ENCODE data around the gene RGS8. TPM values are rescaled to one million over a fixed set of nuclear protein-coding genes. Genes with fewer than 3 reads are reported as not detected.

RGS8 gene
- total RNA-seq, 4 donors from 2014 or later = not detected

DNA sequence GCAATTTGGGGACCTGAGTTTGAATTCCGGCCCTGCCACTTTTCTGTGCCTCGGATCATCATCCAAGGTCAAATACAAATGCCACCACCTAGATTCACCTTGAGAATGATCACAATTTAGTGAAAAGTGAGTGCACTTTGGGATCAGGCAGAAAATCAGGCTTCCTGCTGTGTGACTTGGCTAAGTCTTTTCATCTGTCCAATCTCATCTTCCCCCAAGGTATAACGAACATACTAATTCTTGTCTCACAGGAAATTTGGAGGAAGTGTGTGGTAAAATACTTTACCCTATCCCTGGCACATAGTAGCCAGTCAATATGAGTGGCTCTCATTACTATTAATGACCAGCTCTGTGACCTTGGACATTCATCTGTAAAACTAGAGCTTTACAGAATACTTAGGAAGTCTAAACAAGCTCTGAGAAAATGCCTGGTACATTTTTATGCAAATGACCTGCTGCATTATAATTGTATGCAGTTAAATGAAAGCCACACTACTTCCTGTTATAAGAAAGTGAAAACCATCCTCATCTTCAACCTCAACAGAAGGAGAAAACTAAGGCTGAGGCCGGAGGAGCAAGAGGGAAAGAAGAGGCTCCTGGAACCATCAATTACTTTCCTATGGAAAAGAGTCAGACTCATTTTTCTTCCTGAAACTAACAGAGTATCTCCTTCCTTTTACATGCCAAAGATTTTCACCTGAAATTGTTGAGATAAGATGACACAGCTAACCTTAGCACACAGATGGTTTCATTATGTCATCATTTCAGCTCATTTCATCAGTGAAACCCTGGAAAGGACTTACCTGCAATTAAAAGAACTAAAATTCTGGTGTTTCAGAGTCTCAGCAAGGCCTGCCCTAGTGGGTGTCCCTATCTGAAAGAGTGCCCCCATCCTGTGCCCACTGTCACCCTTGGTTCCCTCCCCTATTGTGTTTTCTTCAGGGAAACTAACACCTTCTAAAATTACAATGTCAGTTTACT is 32.6 kb upstream of the RGS8 start:
- H3K27ac ChIP-seq = no peak overlapping the region
- H3K9me3 ChIP-seq = no peaks in the 10 kb centered on the region
- no peak for DNase-seq
- no peaks in the 10 kb centered on the region for H3K27me3 ChIP-seq
- TF ChIP-seq, protein P1, sequence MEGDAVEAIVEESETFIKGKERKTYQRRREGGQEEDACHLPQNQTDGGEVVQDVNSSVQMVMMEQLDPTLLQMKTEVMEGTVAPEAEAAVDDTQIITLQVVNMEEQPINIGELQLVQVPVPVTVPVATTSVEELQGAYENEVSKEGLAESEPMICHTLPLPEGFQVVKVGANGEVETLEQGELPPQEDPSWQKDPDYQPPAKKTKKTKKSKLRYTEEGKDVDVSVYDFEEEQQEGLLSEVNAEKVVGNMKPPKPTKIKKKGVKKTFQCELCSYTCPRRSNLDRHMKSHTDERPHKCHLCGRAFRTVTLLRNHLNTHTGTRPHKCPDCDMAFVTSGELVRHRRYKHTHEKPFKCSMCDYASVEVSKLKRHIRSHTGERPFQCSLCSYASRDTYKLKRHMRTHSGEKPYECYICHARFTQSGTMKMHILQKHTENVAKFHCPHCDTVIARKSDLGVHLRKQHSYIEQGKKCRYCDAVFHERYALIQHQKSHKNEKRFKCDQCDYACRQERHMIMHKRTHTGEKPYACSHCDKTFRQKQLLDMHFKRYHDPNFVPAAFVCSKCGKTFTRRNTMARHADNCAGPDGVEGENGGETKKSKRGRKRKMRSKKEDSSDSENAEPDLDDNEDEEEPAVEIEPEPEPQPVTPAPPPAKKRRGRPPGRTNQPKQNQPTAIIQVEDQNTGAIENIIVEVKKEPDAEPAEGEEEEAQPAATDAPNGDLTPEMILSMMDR (IDR thresholded peaks at IDR 0.05) = no peak
- TF ChIP-seq POLR2A (IDR thresholded peaks at IDR 0.05) = no peak
- H3K4me3 ChIP-seq = no peak overlapping the region
- H3K36me3 ChIP-seq = no peaks in the 10 kb centered on the region
- H3K4me1 ChIP-seq = no peaks in the 10 kb centered on the region

GRCh38 chr1:182715531-182715930 is 31.1 kb upstream of the RGS8 start:
- Histone ChIP-seq H3K9me3 (no peaks in the 10 kb centered on the region), H3K27ac (no peak overlapping the region), H3K4me1 (no peaks in the 10 kb centered on the region), H3K4me3 (no peak overlapping the region), H3K27me3 (no peaks in the 10 kb centered on the region), H3K36me3 (no peaks in the 10 kb centered on the region)
- no peak for DNase-seq
- no peak for TF ChIP-seq POLR2A (IDR thresholded peaks at IDR 0.05)
- TF ChIP-seq, protein P1 (IDR thresholded peaks at IDR 0.05) = no peak

DNA sequence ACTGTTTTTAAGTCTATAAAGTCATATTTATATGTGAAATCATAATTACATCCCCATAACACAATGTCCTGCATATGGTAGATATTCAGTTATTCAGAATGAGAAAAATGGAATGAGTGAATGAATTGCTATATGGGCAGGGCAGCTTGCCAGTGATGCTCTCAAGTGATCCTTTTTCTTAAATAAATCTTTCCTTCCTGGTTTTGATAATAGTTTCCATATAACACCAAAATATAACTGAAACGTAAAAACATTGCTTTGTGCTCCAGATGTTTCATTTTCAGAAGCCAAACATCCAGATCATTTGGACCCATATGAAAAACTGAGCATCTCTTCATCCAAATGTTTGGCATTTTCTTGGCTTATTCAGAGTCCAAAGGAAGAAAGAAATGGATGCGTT is 30.2 kb upstream of the RGS8 start:
- H3K27me3 ChIP-seq = no peaks in the 10 kb centered on the region
- H3K9me3 ChIP-seq = no peaks in the 10 kb centered on the region
- no peaks in the 10 kb centered on the region for H3K4me1 ChIP-seq
- H3K36me3 ChIP-seq = no peaks in the 10 kb centered on the region
- H3K27ac ChIP-seq = no peak overlapping the region
- TF ChIP-seq, protein P1 (IDR thresholded peaks at IDR 0.05) = no peak
- no peak for TF ChIP-seq POLR2A (IDR thresholded peaks at IDR 0.05)
- no peak for DNase-seq
- H3K4me3 ChIP-seq = no peak overlapping the region

GRCh38 chr1:182713939-182714338 is 29.6 kb upstream of the RGS8 start:
- DNase-seq = no peak
- no peaks in the 10 kb centered on the region for H3K9me3 ChIP-seq
- TF ChIP-seq, protein P1 (IDR thresholded peaks at IDR 0.05) = no peak
- no peak for TF ChIP-seq POLR2A (IDR thresholded peaks at IDR 0.05)
- H3K27me3 ChIP-seq = no peaks in the 10 kb centered on the region
- no peak overlapping the region for H3K4me3 ChIP-seq
- H3K36me3 ChIP-seq = no peaks in the 10 kb centered on the region
- no peaks in the 10 kb centered on the region for H3K4me1 ChIP-seq
- H3K27ac ChIP-seq = no peak overlapping the region

GRCh38 chr1:182713492-182713891 is 29.1 kb upstream of the RGS8 start:
- no peaks in the 10 kb centered on the region for H3K4me1 ChIP-seq
- no peaks in the 10 kb centered on the region for H3K36me3 ChIP-seq
- no peak overlapping the region for H3K4me3 ChIP-seq
- DNase-seq = no peak
- TF ChIP-seq, protein P1 (IDR thresholded peaks at IDR 0.05) = no peak
- TF ChIP-seq POLR2A (IDR thresholded peaks at IDR 0.05) = no peak
- H3K27ac ChIP-seq = no peak overlapping the region
- H3K27me3 ChIP-seq = no peaks in the 10 kb centered on the region
- no peaks in the 10 kb centered on the region for H3K9me3 ChIP-seq
